CD4-positive, alpha-beta T cell treated with Interleukin-6 for 4 hours (primary cell): ENCODE data around the gene POC5.

ENCODE experiments used
- DNase-seq: peaks from one replicate; pipeline ENCODE4 v3.0.0-alpha.2; 2020; ENCODE audit warnings: mixed read lengths

The POC5 gene

DNA sequence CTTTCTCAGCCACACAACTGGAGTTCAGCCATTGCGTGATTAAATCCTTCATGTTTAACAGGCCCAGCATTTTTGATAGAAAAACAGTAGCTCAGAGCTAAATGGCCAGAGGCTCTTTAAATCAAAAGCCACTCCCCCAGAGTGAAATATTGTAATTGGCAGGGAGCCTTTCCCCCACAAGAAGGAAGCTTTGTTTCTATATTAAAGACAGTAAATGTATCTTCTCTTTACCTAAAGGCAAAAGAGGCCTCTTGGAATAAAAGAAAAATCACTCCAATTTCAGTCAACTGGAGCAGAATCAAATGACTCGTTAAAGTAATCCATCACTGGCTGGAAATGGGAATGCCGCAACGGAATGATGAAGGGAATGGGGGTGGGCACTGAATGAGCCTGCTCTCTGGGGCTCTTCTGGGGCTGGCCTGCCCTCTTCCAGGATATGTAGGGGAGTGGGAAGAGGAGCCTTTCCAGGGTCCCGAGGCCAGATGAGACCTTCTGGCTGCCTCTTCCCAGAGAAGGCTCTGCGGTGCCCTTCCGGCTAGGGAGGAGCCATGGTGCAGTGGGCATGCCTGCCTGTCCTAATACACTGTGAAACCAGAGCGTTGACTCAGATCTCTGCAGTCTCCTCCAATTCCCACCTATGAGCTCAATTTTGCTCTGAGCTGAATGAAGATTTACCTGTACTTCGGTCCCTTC is 60.8 kb downstream of the POC5 start:
- DNase-seq, result no peak

GRCh38 chr5:75654693-75655295 is 62.4 kb downstream of the POC5 start:
- DNase-seq, result no peak

- no peak for DNase-seq
These were observed 63.7 kb downstream of the POC5 start for GRCh38 chr5:75653521-75653920.

DNA sequence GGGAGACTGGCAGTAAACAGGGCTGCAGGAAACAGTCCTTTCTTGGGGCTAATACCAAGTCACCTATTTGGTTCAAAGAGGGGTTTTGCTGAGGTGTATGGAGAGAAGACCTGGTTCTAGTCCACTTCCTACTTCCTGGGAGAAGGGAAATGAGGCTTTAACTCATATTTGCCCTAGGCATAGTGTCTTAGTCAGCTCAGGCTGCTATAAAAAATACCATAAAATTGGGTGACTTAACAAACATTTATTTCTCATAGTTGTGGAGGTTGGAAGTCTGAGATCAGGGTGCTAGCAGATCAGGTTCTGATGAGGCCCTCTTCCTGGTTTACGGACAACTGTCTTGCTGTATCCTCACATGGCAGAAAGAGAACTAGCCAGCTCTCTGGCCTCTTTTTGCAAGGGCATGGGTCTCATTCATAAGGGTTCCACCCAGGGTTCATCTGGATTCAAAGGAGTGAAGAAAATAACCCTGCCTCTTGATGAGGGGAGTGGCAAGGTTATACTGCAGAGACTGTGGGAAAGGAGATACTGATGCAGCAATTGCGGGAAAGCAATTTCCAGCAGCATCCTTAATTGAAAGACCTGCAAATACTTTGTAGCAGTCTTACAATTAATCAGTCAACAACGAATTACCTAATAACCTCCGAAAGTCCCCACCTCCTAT is 65.5 kb downstream of the POC5 start:
- no peak for DNase-seq

DNA sequence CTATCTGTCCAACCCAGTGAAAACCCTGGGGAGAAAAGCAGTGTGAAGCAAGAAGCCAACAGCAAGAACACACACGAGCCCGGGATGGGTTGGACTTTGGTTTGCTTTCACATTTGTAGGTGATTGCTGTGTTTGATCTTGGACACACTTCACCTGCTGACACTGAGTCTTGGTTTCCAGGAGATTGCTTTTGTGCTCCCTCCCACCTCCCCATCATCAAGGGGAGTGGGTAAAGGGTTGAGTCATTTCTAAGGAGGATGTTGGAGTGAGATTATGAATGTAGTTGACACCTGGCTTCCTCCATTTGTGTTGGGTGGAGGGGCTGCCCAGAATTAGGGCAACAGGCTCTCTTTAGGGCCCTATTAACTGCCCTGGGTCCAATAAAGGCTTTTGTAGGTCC is 68.5 kb downstream of the POC5 start:
- no peak for DNase-seq

- DNase-seq, result no peak
These were observed 76.4 kb downstream of the POC5 start for GRCh38 chr5:75640826-75641225.

GRCh38 chr5:75640395-75640794 is 76.8 kb downstream of the POC5 start:
- DNase-seq, result no peak

- DNase-seq, result no peak
These were observed 77.5 kb downstream of the POC5 start for GRCh38 chr5:75639535-75640311.

DNA sequence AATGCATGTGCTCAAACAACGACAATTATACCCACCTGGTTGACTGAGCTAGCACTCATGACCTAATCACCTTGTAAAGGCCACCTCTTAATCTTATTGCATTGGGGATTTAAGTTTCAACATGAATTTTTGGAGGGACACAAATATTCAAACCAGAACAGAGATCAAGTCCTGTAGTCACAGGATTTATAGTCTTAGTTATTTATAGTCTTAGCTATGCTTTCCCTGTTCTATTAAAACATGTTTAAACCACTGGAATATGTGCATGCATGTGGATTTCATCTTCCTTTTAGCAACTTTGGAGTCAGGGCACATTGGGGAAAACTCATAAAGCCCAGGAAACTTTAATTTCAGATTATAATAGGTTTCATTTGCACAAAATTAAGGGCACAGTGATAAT is 79.3 kb downstream of the POC5 start:
- no peak for DNase-seq

DNA sequence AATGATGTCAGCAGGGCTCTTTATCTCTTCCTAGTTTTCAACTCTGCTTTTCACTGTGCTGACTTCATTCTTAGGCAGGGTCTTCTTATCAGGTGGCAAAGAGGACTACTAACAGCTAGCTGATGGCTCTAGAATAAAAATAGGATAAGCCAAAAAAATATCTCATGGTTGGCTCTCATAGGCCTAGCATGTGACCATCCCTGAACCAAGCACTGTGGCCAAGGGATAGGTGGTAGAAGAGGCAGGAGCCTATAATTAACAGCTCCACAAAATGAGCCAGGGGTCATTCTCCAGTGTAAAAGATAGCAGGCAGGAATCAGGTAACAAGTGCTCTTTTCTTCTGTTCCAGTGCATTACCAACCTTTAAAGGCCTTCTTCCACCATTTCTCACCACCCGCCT is 84.9 kb downstream of the POC5 start:
- no peak for DNase-seq

DNA sequence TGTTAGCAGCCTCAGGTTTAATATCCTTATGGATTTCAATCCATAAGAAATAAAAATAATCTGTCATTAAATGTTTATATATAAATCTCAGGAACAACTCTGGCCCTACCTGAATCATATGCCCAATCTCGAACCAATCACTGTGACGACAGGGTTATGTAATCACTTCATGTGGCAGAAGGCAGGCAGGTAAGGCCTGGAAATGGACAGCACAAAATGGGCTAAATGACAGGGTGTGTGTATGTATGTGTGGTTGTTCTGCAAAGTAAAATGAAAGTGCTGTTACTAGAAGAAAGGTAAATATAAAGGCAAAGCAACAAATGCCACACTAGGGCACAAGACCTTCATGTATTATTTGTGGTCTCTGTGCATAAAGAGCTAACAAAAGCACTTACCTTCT is 86.4 kb downstream of the POC5 start:
- no peak for DNase-seq

- DNase-seq, result no peak
These were observed 89.4 kb downstream of the POC5 start for GRCh38 chr5:75627801-75628200.

- DNase-seq, result no peak
These were observed 90.3 kb downstream of the POC5 start for GRCh38 chr5:75626959-75627358.
